H1 (cell line): ENCODE measurements around the gene CRIP1.

Source experiments
- CTCF ChIP-seq, 3 experiments: IDR thresholded peaks; 1 replicate in 2 of 3; 2 replicates in 1 of 3; pipeline versions ENCODE4 v1.5.1 to v1.6.1; 2011; ENCODE audit warnings: low read length in 3 of 3, mild to moderate bottlenecking in 3 of 3, inconsistent platforms in 2 of 3, low read depth in 1 of 3, moderate library complexity in 1 of 3; ENCODE audit not compliant: insufficient read depth in 1 of 3; ENCODE audit errors: control extremely low read depth in 1 of 3
- POLR2AphosphoS5 ChIP-seq: IDR thresholded peaks from 2 replicates; pipeline ENCODE4 v1.6.1; 2011; ENCODE audit warnings: low read depth, low read length

GRCh38 chr14:105439179-105439578 lies 47.5 kb upstream of the CRIP1 start:
- TF ChIP-seq POLR2AphosphoS5: no peak
- no peak for TF ChIP-seq CTCF (IDR thresholded peaks at IDR 0.05; ENCODE audit: control extremely low read depth in 1 of 3, insufficient read depth in 1 of 3, low read depth in 1 of 3, low read length in 3 of 3)
